Parathyroid adenoma (tissue), 2 donors: ENCODE measurements around the gene RNU7-1.

Source experiments
- H2AFZ ChIP-seq: fragments of 300-600 bp; sonication (generic); one replicate; pipeline ENCODE4 v1.7.0; 2017; ENCODE audit warnings: antibody characterized with exemption, mild to moderate bottlenecking
- H3K27ac ChIP-seq: fragments of 300-600 bp; sonication (generic); one replicate; pipeline ENCODE4 v1.7.0; 2017
- H3K27me3 ChIP-seq: fragments of 300-600 bp; sonication (generic); one replicate; pipeline ENCODE4 v1.7.0; 2017; ENCODE audit warnings: low read length; ENCODE audit not compliant: control insufficient read depth, insufficient read depth
- H3K36me3 ChIP-seq: fragments of 300-600 bp; sonication (generic); one replicate; pipeline ENCODE4 v1.7.0; 2017; ENCODE audit warnings: low read length; ENCODE audit not compliant: control insufficient read depth, insufficient read depth
- H3K4me1 ChIP-seq: fragments of 300-600 bp; sonication (generic); one replicate; pipeline ENCODE4 v1.7.0; 2017; ENCODE audit warnings: control low read depth
- H3K4me2 ChIP-seq: fragments of 300-600 bp; sonication (generic); one replicate; pipeline ENCODE4 v1.7.0; 2017; ENCODE audit warnings: low read length
- H3K4me3 ChIP-seq: fragments of 300-600 bp; sonication (generic); one replicate; pipeline ENCODE4 v1.7.0; 2017; ENCODE audit warnings: low read depth, low read length
- H3K79me2 ChIP-seq: fragments of 300-600 bp; sonication (generic); one replicate; pipeline ENCODE4 v1.7.0; 2017; ENCODE audit warnings: control low read depth
- H3K9ac ChIP-seq: fragments of 300-600 bp; sonication (generic); one replicate; pipeline ENCODE4 v1.7.0; 2017; ENCODE audit warnings: mild to moderate bottlenecking
- H3K9me3 ChIP-seq: fragments of 300-600 bp; sonication (generic); one replicate; pipeline ENCODE4 v1.7.0; 2017; ENCODE audit warnings: low read length; ENCODE audit not compliant: control insufficient read depth
- CTCF ChIP-seq: fragments of 300-600 bp; sonication (generic); IDR thresholded peaks from one replicate; pipeline ENCODE4 v1.7.0; 2017; ENCODE audit warnings: antibody characterized with exemption, mild to moderate bottlenecking
- donor health status: primary hyperparathyroidism.

The RNU7-1 gene

DNA sequence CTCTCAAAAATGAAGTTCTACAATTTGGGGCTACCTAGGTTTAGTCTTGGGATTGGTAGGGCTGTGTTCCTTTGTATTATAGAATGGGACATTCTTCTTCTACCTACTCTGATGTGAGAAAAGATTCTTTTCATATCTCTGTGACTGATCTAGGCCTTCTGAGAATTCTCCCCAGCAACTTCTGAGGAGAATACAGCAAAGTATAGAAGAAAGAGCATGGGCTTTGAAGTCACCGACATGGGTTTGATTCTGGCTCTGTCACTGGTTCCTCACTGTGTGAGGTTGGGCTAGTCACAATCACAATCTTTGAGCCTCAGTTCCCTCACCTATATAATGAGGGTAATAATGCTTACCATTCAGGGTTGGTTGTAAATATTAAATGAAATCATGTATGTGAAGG is 10.8 kb upstream of the RNU7-1 start:
- H3K27me3 ChIP-seq, result no peaks in the 10 kb centered on the region
- peaks cover 24% of the 10 kb centered on the region for H3K4me1 ChIP-seq
- no peak overlapping the region for H3K4me3 ChIP-seq
- H3K79me2 ChIP-seq, result peaks cover 25% of the 10 kb centered on the region
- H2AFZ ChIP-seq, result no peak overlapping the region
- no peaks in the 10 kb centered on the region for H3K9me3 ChIP-seq
- no peak for TF ChIP-seq CTCF
- H3K36me3 ChIP-seq, result no peaks in the 10 kb centered on the region
- no peak overlapping the region for H3K4me2 ChIP-seq
- H3K27ac ChIP-seq, result peak overlapping the region; percentile 66
- H3K9ac ChIP-seq, result no peak overlapping the region

- no peaks in the 10 kb centered on the region for H3K27me3 ChIP-seq
- TF ChIP-seq CTCF, result no peak
- H3K36me3 ChIP-seq, result no peaks in the 10 kb centered on the region
- H3K79me2 ChIP-seq, result peaks cover 19% of the 10 kb centered on the region
- no peak overlapping the region for H3K9ac ChIP-seq
- peak overlapping the region; percentile 8 for H3K4me2 ChIP-seq
- no peak overlapping the region for H2AFZ ChIP-seq
- peaks cover 31% of the 10 kb centered on the region for H3K4me1 ChIP-seq
- no peaks in the 10 kb centered on the region for H3K9me3 ChIP-seq
- peak overlapping the region; percentile 66 for H3K27ac ChIP-seq
- H3K4me3 ChIP-seq, result peak overlapping the region; percentile 3
Measured at GRCh38 chr12:6934110-6934509, 9.5 kb upstream of the RNU7-1 start.

DNA sequence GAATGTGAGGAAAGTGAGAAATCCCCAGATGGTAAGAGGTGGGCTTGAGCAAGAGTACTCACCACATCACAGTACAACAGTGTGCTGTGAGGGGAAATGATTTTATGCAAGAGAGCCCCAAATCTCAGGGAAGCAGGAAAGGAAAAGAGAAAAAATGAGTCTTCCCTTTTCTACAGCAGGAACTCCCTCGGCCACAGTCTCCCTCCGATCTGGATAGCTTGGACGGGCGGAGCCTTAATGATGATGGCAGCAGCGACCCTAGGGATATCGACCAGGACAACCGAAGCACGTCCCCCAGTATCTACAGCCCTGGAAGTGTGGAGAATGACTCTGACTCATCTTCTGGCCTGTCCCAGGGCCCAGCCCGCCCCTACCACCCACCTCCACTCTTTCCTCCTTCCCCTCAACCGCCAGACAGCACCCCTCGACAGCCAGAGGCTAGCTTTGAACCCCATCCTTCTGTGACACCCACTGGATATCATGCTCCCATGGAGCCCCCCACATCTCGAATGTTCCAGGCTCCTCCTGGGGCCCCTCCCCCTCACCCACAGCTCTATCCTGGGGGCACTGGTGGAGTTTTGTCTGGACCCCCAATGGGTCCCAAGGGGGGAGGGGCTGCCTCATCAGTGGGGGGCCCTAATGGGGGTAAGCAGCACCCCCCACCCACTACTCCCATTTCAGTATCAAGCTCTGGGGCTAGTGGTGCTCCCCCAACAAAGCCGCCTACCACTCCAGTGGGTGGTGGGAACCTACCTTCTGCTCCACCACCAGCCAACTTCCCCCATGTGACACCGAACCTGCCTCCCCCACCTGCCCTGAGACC is 8.0 kb upstream of the RNU7-1 start:
- no peak overlapping the region for H3K4me3 ChIP-seq
- peaks cover 10% of the 10 kb centered on the region for H3K79me2 ChIP-seq
- H3K36me3 ChIP-seq, result no peaks in the 10 kb centered on the region
- no peaks in the 10 kb centered on the region for H3K9me3 ChIP-seq
- H2AFZ ChIP-seq, result no peak overlapping the region
- no peak for TF ChIP-seq CTCF
- H3K27ac ChIP-seq, result no peak overlapping the region
- no peak overlapping the region for H3K4me2 ChIP-seq
- no peak overlapping the region for H3K9ac ChIP-seq
- H3K4me1 ChIP-seq, result peaks cover 24% of the 10 kb centered on the region
- no peaks in the 10 kb centered on the region for H3K27me3 ChIP-seq

- TF ChIP-seq CTCF, result no peak
- H3K4me3 ChIP-seq, result no peak overlapping the region
- H2AFZ ChIP-seq, result no peak overlapping the region
- no peak overlapping the region for H3K27ac ChIP-seq
- H3K79me2 ChIP-seq, result peaks cover 7% of the 10 kb centered on the region
- H3K27me3 ChIP-seq, result no peaks in the 10 kb centered on the region
- no peaks in the 10 kb centered on the region for H3K9me3 ChIP-seq
- H3K4me2 ChIP-seq, result no peak overlapping the region
- H3K9ac ChIP-seq, result no peak overlapping the region
- H3K4me1 ChIP-seq, result peaks cover 24% of the 10 kb centered on the region
- no peaks in the 10 kb centered on the region for H3K36me3 ChIP-seq
Measured at GRCh38 chr12:6936194-6936635, 7.4 kb upstream of the RNU7-1 start.
